LNCaP clone FGC (cell line): ENCODE results near the gene APCDD1L.
A peak's percentile ranks its signal among the peaks of the same experiment; 100 is the strongest.

Experiments used
- DNase-seq: peaks from one replicate; pipeline ENCODE4 v3.0.0-alpha.2; 2011; ENCODE audit warnings: low read depth
- H3K4me3 ChIP-seq: 2 replicates; pipeline ENCODE4 v1.5.1; 2011; ENCODE audit warnings: mild to moderate bottlenecking, low read depth, low read length, control low read depth
- CTCF ChIP-seq: IDR thresholded peaks from 2 replicates; pipeline ENCODE4 v1.5.1; 2012; ENCODE audit warnings: mild to moderate bottlenecking; ENCODE audit not compliant: control insufficient read depth, insufficient read depth; ENCODE audit errors: extremely low read depth

Gene APCDD1L

GRCh38 chr20:58483470-58483869 lies 31.7 kb downstream of the APCDD1L start:
- TF ChIP-seq CTCF = no peak
- DNase-seq = no peak
- no peak overlapping the region for H3K4me3 ChIP-seq

- no peak for DNase-seq
- H3K4me3 ChIP-seq = no peak overlapping the region
- no peak for TF ChIP-seq CTCF
Observed at GRCh38 chr20:58483051-58483450, 32.1 kb downstream of the APCDD1L start.

- H3K4me3 ChIP-seq = no peak overlapping the region
- no peak for TF ChIP-seq CTCF
- no peak for DNase-seq
Observed at GRCh38 chr20:58482416-58482815, 32.8 kb downstream of the APCDD1L start.

- H3K4me3 ChIP-seq = peak overlapping the region; percentile 10; the same call in 1 of the 2 replicates
- peak; percentile 81 for TF ChIP-seq CTCF
- no peak for DNase-seq
Observed at GRCh38 chr20:58481481-58482021, 33.6 kb downstream of the APCDD1L start.

GRCh38 chr20:58480551-58481336 lies 34.5 kb downstream of the APCDD1L start:
- TF ChIP-seq CTCF = no peak

GRCh38 chr20:58479726-58480440 lies 35.3 kb downstream of the APCDD1L start:
- DNase-seq = no peak
- no peak for TF ChIP-seq CTCF
- no peak overlapping the region for H3K4me3 ChIP-seq

More at GRCh38 chr20:58480551-58481336, 34.5 kb downstream of the APCDD1L start:
- H3K4me3 ChIP-seq = no peak overlapping the region
- peak; percentile 71 for DNase-seq
